IPS-18a (cell line): ENCODE results near the gene MACROD2.

Source experiments
- H3K27ac ChIP-seq: one replicate; pipeline ENCODE4 v1.5.1; 2013; ENCODE audit warnings: low read length
- H3K27me3 ChIP-seq: one replicate; pipeline ENCODE4 v1.6.1; 2013; ENCODE audit warnings: mild to moderate bottlenecking, low read length; ENCODE audit not compliant: control insufficient read depth, insufficient read depth
- H3K36me3 ChIP-seq: one replicate; pipeline ENCODE4 v1.6.1; 2013; ENCODE audit warnings: low read depth, low read length; ENCODE audit not compliant: control insufficient read depth
- H3K4me1 ChIP-seq: one replicate; pipeline ENCODE4 v1.6.1; 2013; ENCODE audit warnings: low read depth, low read length; ENCODE audit not compliant: control insufficient read depth
- H3K4me3 ChIP-seq: one replicate; pipeline ENCODE4 v1.5.1; 2013; ENCODE audit warnings: low read length
- H3K9ac ChIP-seq: one replicate; pipeline ENCODE4 v1.6.1; 2013; ENCODE audit warnings: mild to moderate bottlenecking, low read length, moderate library complexity
- H3K9me3 ChIP-seq: one replicate; pipeline ENCODE4 v1.6.1; 2013; ENCODE audit warnings: low read depth, low read length; ENCODE audit not compliant: control insufficient read depth

MACROD2 gene

GRCh38 chr20:15061955-15062354 lies 1066.6 kb downstream of the MACROD2 start:
- Histone ChIP-seq H3K27me3 (no peaks in the 10 kb centered on the region), H3K4me1 (no peaks in the 10 kb centered on the region), H3K9me3 (no peaks in the 10 kb centered on the region), H3K27ac (no peak overlapping the region), H3K36me3 (no peaks in the 10 kb centered on the region), H3K9ac (no peak overlapping the region), H3K4me3 (no peak overlapping the region)

GRCh38 chr20:15063081-15063480 lies 1067.8 kb downstream of the MACROD2 start:
- no peak overlapping the region for H3K27ac ChIP-seq
- no peaks in the 10 kb centered on the region for H3K4me1 ChIP-seq
- H3K36me3 ChIP-seq = no peaks in the 10 kb centered on the region
- no peak overlapping the region for H3K4me3 ChIP-seq
- no peak overlapping the region for H3K9ac ChIP-seq
- H3K27me3 ChIP-seq = no peaks in the 10 kb centered on the region
- no peaks in the 10 kb centered on the region for H3K9me3 ChIP-seq

- no peaks in the 10 kb centered on the region for H3K27me3 ChIP-seq
- no peak overlapping the region for H3K27ac ChIP-seq
- no peak overlapping the region for H3K9ac ChIP-seq
- no peaks in the 10 kb centered on the region for H3K9me3 ChIP-seq
- H3K4me1 ChIP-seq = peaks cover 3% of the 10 kb centered on the region
- H3K4me3 ChIP-seq = no peak overlapping the region
- H3K36me3 ChIP-seq = no peaks in the 10 kb centered on the region
Observed at GRCh38 chr20:15064741-15065140, 1069.4 kb downstream of the MACROD2 start.

- H3K36me3 ChIP-seq = no peaks in the 10 kb centered on the region
- H3K9me3 ChIP-seq = no peaks in the 10 kb centered on the region
- H3K4me1 ChIP-seq = peaks cover 3% of the 10 kb centered on the region
- H3K27me3 ChIP-seq = no peaks in the 10 kb centered on the region
- H3K27ac ChIP-seq = no peak overlapping the region
- no peak overlapping the region for H3K4me3 ChIP-seq
- H3K9ac ChIP-seq = no peak overlapping the region
Observed at GRCh38 chr20:15065794-15066193, 1070.5 kb downstream of the MACROD2 start.

- Histone ChIP-seq H3K27ac (no peak overlapping the region), H3K9me3 (no peaks in the 10 kb centered on the region), H3K4me3 (no peak overlapping the region), H3K36me3 (no peaks in the 10 kb centered on the region), H3K27me3 (no peaks in the 10 kb centered on the region), H3K9ac (no peak overlapping the region), H3K4me1 (peaks cover 3% of the 10 kb centered on the region)
Observed at GRCh38 chr20:15068486-15068885, 1073.2 kb downstream of the MACROD2 start.

GRCh38 chr20:15069355-15069754 lies 1074.0 kb downstream of the MACROD2 start:
- no peak overlapping the region for H3K4me3 ChIP-seq
- no peak overlapping the region for H3K9ac ChIP-seq
- H3K9me3 ChIP-seq = no peaks in the 10 kb centered on the region
- H3K4me1 ChIP-seq = peaks cover 3% of the 10 kb centered on the region
- H3K27ac ChIP-seq = no peak overlapping the region
- no peaks in the 10 kb centered on the region for H3K27me3 ChIP-seq
- no peaks in the 10 kb centered on the region for H3K36me3 ChIP-seq

GRCh38 chr20:15071085-15071808 lies 1075.9 kb downstream of the MACROD2 start:
- no peaks in the 10 kb centered on the region for H3K9me3 ChIP-seq
- peaks cover 3% of the 10 kb centered on the region for H3K4me1 ChIP-seq
- no peak overlapping the region for H3K9ac ChIP-seq
- no peak overlapping the region for H3K4me3 ChIP-seq
- H3K36me3 ChIP-seq = no peaks in the 10 kb centered on the region
- no peak overlapping the region for H3K27ac ChIP-seq
- H3K27me3 ChIP-seq = no peaks in the 10 kb centered on the region

GRCh38 chr20:15072316-15072715 lies 1077.0 kb downstream of the MACROD2 start:
- Histone ChIP-seq H3K27me3 (no peaks in the 10 kb centered on the region), H3K36me3 (no peaks in the 10 kb centered on the region), H3K9me3 (no peaks in the 10 kb centered on the region), H3K4me3 (no peak overlapping the region), H3K4me1 (peaks cover 3% of the 10 kb centered on the region), H3K27ac (no peak overlapping the region), H3K9ac (no peak overlapping the region)

- Histone ChIP-seq H3K4me3 (no peak overlapping the region), H3K9me3 (no peaks in the 10 kb centered on the region), H3K27ac (no peak overlapping the region), H3K4me1 (peaks cover 6% of the 10 kb centered on the region), H3K9ac (no peak overlapping the region), H3K36me3 (no peaks in the 10 kb centered on the region), H3K27me3 (no peaks in the 10 kb centered on the region)
Observed at GRCh38 chr20:15075586-15075985, 1080.3 kb downstream of the MACROD2 start.

GRCh38 chr20:15076785-15077184 lies 1081.5 kb downstream of the MACROD2 start:
- no peaks in the 10 kb centered on the region for H3K27me3 ChIP-seq
- H3K27ac ChIP-seq = no peak overlapping the region

GRCh38 chr20:15077733-15078250 lies 1082.5 kb downstream of the MACROD2 start:
- no peaks in the 10 kb centered on the region for H3K27me3 ChIP-seq
- no peak overlapping the region for H3K9ac ChIP-seq
- H3K36me3 ChIP-seq = no peaks in the 10 kb centered on the region
- no peak overlapping the region for H3K27ac ChIP-seq
- H3K4me1 ChIP-seq = peaks cover 6% of the 10 kb centered on the region
- H3K4me3 ChIP-seq = no peak overlapping the region
- no peaks in the 10 kb centered on the region for H3K9me3 ChIP-seq

More at GRCh38 chr20:15076785-15077184, 1081.5 kb downstream of the MACROD2 start:
- no peaks in the 10 kb centered on the region for H3K36me3 ChIP-seq
- H3K4me3 ChIP-seq = no peak overlapping the region
- no peak overlapping the region for H3K9ac ChIP-seq
- H3K9me3 ChIP-seq = no peaks in the 10 kb centered on the region
- peaks cover 6% of the 10 kb centered on the region for H3K4me1 ChIP-seq
